Measurements from ENCODE around the gene CCDC57.

DNA sequence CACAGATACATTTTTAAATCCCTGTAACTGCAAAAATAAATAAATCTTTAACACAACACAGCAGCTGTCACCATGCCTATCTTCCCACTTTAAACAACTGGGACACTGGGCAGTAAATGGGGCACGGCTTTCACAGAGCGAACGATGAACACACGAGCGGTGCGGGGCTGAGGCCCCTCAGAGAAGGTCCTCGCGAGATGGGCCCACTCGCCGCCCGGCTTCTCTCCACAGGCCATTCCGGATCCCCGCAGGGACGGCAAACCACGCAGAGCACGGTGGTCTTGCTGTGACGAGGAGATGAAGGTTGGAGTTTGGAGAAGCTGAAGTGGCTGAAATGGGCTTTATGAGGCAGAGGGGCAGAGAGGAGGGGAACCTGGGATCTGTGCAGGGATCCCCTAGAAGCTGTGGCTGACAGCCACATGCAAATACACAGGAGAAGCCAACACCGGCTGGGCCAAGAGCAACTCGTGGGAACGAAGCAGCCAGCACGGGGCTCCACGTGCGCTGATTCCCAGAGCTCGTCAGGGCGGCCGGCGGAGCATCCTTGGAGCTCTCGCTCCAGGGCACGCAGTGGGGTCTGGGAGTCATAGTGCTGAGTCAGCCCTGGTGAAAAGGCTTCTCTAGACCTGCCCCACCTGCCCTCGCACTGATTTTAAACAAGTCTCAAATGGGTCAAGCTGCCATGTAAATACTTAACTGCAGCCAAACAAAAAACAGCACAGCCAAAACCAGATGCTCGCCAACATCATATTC, 31.7 kb downstream of the CCDC57 start:
- TF ChIP-seq, protein P1, sequence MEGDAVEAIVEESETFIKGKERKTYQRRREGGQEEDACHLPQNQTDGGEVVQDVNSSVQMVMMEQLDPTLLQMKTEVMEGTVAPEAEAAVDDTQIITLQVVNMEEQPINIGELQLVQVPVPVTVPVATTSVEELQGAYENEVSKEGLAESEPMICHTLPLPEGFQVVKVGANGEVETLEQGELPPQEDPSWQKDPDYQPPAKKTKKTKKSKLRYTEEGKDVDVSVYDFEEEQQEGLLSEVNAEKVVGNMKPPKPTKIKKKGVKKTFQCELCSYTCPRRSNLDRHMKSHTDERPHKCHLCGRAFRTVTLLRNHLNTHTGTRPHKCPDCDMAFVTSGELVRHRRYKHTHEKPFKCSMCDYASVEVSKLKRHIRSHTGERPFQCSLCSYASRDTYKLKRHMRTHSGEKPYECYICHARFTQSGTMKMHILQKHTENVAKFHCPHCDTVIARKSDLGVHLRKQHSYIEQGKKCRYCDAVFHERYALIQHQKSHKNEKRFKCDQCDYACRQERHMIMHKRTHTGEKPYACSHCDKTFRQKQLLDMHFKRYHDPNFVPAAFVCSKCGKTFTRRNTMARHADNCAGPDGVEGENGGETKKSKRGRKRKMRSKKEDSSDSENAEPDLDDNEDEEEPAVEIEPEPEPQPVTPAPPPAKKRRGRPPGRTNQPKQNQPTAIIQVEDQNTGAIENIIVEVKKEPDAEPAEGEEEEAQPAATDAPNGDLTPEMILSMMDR (IDR thresholded peaks at IDR 0.05; ENCODE audit: insufficient read depth, low read length, poor library complexity, severe bottlenecking) = no peak
- TF ChIP-seq EZH2phosphoT487 (conservative IDR thresholded peaks at IDR 0.05; ENCODE audit: low read length) = no peak

Measured in SU-DHL-6 (cell line).